GM21526 (cell line): ENCODE results near the gene FOXP1.

Experiments
- ATAC-seq: cut with Tn5 transposase; IDR thresholded peaks from one replicate; pipeline ENCODE4 v1.9.1; 2021; ENCODE audit warnings: moderate library complexity; ENCODE audit not compliant: unreplicated experiment, low FRiP score

The FOXP1 gene

DNA sequence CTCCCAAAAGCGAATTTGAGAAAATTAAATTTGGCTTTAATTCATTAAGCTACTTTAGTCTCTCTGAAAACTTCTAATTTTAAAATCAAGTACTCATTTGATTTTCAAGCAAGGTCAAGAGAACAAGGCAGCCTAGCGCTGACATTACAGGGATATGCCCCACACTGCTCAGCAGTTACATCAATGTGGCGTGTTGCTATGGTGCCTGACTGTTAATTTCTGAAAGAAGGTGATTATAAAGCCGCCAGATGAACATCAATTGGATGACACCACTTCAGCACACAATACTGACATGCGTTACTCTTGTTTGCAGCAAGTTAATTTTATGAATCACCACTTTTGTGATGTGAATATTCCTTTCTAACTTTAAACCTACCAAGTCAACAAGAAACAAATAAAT lies 284.4 kb downstream of the FOXP1 start:
- no peak for ATAC-seq

DNA sequence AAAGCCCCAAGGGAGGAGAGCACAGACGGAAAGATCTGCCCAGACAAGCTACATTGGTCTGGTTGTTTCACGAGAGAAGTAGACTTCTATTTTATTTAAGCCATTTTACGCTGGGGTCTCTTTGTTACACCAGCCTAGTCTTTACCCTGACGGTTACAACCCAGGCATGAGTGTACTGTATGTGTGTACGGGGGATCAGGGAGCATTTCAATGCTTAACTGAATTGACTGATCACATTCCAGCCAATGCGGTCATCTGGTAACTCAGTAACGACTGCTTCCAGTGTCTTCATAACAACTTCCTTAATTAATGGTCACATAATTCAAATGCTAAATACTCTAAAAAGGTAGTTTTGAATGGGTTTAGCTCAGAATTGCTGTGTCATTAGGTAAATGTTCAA lies 288.6 kb downstream of the FOXP1 start:
- no peak for ATAC-seq

DNA sequence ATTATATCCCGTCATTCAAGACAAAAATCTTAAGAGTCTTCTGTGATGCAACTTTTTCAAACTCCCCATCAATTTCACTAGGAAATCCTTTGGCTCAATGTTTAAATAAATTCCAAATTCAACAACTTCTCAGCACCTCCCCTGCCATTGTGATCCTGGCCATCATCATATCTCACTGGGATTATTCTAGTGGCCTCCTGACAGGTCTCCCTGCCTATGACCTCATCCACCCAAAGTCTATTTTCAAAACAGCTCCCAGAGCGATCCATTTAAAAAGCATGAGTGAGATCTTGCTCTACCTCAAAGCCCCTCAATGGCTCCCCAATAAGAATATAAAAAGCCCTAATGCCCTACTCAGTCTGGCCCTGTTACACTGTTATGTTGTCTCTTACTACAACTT lies 293.2 kb downstream of the FOXP1 start:
- ATAC-seq = no peak

DNA sequence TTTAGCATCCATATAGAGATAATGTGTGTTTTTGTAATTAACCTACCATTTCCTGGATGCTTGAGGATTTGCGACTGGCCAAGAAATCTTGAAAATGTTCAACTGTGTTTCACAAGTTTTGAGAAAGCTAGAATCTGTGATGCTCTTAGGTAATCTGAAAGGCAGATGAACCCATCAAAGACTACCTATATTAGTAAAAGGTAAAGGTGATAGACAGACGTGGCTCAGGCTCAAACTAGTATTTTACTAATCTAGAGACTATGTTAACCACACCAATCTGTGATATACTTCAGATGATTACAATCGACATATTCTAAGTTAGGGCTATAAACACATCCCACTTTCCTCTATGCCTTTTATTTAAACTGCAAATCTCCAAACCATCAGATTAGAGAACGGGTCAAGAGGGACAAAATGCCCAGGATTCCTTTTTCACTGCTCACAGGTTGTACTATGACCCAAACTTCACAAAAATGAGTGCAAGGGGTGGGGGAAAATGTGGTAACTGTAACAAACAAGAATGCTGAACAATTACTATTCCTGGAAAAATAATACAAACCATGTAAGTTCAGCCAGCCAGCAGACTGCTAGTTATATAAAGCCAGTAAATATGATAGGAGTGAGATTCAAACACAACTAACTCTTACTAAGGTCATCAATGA lies 295.1 kb downstream of the FOXP1 start:
- no peak for ATAC-seq

DNA sequence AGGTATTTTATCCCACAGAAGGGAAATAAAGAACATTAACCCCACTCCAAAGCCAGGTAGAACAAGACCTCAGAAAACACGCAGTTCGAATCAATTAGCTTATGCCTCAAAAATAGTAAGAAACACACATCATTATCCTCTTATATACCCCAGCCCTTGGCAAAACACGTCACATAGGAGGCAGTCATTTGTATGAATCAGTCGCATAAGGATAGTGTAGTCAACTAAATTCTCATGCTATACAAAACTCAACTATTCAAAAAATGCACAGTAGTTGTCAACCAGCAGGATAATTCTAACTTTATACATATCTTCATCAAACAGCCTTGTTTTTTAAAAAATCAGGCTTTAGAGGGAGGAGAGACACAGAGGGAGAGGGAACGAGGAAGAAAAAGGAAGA lies 298.4 kb downstream of the FOXP1 start:
- no peak for ATAC-seq

DNA sequence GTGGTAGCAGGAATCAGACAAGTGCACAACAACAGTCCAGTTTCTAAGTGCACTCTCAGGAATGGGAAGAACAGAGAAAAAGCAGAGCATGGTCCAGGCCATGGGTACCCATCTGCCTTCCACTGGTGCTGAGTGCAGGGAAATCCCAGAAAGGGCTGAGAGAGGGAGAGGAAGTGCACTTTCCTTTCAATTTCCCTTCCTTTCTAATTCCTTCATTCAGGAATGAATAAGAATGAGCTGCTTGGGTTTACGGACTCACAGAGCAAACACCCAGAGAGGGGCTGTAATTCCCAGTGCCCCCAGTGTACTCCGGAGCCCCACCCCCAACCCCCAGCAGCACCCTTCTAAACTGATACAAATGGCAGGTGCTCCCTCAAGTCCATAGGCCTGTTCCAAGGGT lies 300.6 kb downstream of the FOXP1 start:
- ATAC-seq = no peak

DNA sequence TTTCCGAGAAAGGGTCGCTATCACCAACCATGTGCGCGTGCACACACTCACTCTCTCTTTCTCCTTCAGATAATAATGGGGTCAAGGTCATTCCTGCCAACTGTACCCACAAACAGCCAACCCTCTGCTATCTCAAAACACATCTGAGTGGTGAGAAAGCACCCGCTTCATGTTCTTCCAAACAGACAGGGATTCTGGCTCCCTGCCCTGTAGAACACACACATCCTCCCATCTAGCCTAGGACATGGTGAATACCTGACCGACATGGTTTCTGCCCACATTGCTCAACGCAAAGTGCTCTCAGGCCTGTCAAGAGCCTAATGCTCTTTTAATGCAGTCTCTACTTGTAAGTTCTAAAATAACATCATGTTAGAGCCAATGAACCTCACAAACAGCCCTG lies 302.2 kb downstream of the FOXP1 start:
- ATAC-seq = no peak

DNA sequence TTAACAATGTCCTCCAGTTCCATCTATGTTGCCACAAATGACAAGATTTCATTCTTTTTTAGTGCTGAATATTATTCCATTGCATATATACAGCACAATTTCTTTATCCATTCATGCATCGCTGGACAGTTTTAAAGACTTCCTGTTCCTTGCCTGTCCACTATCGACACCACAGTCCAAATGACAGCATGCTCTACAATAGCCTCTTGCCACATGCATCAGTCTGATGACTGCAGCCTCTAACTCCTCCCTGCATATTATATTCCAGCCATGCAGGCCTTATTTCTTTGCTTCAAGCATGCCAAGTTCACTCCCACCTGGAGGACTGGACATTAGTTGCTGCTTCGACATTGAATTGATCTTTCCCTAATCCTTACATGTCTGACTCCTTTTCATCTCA lies 306.2 kb downstream of the FOXP1 start:
- no peak for ATAC-seq

DNA sequence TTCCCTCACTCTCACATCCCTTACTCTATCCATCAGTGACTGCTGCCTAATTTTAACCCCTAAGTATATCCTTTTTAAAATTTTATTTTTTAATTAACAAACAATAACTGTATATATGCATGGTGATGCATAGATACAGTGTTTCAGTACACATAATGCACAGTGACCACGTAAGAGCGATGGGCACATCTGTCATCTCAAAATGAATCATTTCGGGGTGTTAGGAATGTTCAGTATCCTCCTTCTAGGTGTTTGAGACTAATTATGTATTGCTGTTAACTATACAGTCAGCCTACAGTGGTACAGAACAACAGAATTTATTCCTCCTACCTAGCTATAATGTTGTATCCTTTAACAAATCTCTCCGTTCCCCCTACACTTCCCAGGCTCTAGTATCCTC lies 307.0 kb downstream of the FOXP1 start:
- ATAC-seq = no peak

DNA sequence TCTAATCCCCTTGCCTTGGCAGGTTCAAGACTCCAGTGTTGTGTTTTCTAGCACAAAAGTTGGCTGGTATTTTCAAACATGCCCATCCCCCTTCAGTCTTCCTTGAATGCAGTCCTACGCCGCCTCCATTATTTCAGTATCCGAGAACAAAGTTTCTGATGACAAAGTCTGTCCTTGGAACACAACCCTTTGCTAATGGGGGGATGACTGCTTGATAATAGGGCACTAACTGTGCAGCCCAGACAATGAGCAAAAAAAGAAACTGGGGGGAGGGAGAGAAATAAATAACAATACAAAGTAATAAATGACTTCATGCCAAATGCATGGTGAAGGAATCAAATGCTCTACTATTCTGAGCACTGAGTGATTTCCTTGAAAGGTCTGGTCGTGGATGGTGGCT lies 310.1 kb downstream of the FOXP1 start:
- ATAC-seq = no peak

DNA sequence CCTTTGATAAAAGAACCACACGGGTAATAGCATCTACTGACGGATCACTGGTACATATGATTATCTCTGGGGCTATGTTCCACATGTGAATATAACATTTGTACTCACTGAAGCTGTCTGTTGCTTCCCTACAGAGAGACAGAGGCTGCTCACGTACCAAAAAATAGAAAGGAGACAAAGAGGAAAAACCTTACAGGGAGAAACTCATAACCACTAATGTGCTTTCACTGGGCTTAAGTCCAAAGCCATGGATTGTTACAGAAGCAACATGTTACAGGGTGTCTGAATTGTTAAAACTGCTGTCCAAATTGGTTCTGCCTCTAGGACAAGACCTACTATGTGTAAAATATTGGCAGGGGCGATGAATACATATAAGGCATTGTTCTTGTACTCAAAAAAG lies 311.9 kb downstream of the FOXP1 start:
- no peak for ATAC-seq

DNA sequence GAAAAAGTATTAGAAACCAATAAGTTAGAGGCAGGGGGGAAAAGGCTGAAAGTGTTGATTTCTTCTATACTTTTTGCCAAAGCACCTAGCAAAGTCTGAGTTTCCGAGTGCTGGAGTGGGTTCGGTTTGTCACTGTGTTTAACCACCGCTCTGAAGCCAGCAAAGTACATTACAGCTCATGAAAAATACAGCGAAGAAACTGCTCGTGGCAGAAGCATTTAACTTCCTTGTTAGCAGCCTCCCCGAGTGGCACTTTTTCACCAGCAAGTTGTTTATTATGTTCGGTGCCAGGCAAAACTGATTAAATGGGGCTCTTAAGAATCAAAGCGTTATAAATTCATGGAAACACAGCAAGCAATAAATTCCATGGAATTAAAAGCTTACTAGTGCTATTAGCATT lies 313.6 kb downstream of the FOXP1 start:
- no peak for ATAC-seq

DNA sequence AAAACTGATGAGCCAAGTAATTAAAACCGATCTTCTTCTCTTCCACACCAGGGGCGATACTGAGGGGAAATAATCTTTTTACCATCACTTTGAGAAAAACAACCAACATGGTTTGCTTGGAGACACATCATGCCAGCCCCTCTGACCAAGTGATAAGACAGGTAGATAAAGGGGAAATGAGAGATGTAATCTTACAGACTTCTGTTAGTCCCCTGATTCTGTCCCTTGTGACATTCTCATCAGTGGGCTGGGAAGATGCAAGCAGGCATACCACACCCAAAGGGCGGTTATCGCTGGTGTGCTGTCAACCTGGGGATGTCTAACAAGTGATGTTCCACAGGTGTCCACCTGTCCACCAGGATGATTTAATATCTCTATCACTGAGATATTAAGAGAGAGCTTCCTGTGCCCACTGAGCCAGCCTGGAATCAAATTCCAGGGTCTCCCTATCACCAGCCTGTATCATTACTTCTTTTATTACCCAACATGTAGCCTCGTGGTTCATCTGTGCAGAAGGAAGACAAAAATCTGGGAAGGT lies 315.0 kb downstream of the FOXP1 start:
- ATAC-seq = no peak

DNA sequence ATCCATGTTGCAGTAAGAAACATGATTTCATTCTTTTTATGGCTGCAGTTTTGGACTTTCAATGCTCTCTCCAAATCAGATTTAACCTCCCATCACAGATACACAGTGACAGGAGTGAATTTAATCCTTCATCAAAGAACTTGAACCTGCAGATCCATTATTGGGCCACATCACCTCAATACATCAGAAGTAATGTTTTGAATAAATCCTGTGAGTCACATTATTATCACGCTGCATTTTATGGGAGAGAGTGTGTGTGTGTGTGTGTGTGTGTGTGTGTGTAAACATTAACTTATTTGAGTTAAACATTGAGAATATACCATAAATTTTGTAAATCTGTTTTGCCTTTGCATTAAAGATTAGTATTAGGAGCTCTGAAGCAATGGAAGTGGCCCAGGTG lies 316.7 kb downstream of the FOXP1 start:
- ATAC-seq = no peak

DNA sequence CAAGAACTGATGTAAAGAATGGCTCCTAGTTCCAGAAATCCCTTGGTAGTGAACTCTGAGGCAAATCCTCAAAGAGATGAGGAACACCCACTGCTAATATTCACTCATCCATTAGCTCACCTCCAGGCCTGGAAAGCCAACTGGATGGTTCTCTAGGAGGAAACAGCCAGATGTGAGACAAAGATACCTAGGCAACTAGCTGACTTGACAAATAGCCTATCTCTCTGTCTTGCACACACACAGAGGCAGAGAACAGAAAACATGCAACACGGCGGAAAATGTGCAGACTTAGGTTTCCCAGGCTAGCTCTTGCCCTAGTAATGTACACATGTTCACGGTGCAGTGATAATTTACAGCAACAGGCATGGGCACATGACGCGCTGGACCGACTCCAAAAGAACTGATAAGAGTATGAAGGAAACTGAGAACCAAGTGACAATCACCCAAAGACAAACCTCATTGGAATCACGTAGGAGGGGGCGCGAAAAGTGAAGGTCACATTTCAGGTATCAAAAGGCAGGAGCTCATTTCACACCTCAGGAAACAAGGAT lies 318.1 kb downstream of the FOXP1 start:
- ATAC-seq = no peak

DNA sequence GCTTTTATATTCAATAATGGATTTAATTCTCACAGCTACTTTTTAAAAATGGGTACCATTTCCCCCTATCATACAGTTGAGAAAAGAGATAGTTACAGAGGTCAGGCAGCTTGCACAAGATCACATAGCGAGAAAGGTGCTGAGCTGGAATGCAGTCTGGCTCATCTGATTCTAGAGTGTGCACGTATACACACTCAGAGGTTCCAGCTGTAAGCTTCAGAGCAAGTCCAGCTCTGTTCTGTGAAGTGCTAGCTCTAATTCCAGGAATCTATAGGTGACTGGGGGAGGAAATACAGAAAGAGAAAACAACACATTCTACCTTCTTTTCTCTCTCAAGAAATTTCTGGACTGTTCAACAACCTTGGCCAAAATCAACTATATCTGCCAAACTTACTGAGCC lies 318.7 kb downstream of the FOXP1 start:
- no peak for ATAC-seq

DNA sequence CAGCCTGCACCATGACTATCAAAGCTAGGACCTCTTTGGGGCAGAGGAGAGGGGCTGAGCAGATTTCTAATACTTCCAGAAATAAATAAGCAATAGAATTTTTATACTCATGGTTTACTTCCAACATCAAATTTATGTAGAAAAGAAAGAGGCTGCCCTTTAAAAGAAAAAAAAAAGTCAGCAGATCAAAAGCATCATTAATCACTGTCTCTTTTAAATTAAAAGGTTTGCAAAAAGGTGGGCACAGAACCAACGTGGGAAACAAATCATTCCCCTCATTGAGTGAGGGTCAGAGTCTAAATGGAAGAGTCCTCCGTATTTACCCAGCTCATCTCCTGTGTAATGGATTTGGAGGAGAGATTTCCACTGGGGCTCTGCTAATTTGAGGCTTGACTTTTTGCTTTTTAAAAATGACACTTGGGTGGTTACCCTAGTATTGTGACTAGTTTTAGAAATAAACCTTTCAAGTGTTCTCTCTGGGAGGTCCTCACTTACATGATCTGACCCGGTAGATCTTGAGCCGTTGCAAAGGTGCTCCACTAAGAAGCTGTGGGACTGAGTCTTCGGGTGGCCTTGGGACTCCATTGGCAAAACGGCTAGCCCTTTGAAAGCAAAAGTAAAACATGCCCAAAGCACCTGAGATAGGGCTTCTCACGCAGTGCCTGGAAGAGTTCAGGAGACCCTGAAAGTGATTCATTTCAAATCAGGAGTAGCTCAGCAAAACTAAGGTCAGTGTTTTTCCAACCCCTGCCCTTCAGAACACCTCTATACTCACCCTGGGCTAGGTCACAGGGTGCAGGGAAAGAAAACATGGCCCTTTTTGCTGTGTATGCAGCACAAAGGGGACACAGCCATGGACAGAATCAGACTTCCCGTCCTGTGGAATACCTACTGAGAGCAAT lies 320.9 kb downstream of the FOXP1 start:
- ATAC-seq = no peak

DNA sequence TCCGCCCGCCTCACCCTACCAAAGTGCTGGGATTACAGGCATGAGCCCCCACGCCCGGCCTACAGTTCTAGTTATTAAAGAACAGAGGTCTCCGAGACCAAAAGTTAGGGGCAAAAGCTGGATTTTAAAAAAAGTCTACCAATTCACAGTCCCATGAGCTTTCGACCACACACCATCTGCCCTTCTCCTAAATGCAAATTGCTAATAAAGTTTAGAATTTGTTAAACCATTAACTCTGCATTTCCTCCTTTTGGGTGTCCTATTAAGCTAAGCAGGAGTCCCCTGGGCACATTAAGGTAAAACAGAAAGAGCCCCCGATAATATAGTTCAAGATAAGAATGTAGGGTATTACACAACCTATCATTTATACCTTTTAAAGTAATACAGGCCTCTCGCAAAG lies 322.7 kb downstream of the FOXP1 start:
- ATAC-seq = no peak

DNA sequence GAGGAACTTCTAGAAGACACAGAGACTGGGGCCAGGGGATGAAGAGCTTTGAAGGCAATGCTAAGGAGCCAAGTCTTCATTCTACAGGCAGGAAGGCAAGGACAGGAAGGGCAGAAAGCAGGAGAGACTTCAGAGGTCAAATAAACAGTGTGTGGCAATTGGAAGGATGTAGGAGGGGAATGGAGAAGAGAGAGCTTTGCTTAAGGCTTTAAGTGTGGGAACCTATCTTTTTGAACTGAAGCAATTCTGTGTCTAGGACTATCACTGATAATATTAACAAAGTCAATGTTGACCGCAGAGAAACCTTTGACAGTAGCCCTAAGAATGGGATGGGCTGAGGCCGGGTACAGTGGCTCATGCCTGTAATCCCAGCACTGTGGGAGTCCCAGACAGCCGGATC lies 325.0 kb downstream of the FOXP1 start:
- ATAC-seq = no peak

DNA sequence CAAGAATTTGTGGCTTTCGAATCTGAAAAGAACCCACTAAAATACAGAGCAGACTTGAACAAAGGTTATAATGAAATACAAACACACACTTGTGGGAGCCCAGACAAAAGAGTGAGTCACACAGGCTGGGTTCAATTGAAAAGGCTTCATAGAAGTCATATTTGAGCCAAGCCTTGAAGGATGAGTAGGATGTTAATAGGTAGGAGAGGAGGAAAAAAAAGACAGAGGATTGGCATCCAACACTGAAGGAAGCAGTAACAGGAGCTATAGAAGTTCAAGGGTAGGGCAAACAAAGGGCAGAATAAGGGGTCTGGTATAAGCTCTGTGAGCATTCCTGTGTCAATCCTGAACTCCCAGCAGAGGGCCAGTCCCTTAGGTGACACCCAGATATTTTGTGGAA lies 325.4 kb downstream of the FOXP1 start:
- no peak for ATAC-seq

DNA sequence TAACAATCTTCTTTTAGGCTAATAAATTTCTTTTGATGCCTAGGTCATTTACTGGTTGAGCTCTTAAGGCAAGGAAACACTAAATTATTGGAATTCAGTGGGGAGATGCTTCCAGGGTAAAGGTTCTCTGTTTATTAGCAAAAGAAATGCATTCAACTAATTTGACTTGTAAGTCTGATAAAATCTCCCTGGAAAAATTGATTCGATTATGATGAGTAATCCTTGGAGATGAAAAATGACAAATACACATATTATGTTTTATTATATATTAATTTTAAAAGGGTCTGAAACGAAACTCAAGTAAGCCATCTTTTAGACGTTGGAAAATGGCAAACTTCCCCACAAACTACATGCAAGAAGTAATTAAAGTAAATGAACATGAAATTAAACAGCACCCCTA lies 328.0 kb downstream of the FOXP1 start:
- no peak for ATAC-seq
